GM12878 (cell line): Measurements from ENCODE around the gene CR1L. TPM values are rescaled to one million over a fixed set of nuclear protein-coding genes. Genes with fewer than 3 reads are reported as not detected.

Experiments used
- FOXK2 ChIP-seq: fragments of 450-650 bp; IDR thresholded peaks from 2 replicates; pipeline ENCODE4 v1.6.1; 2017; ENCODE audit warnings: mild to moderate bottlenecking, moderate library complexity
- KLF5 ChIP-seq: fragments of 450-650 bp; IDR thresholded peaks from 2 replicates; pipeline ENCODE4 v1.6.1; 2014; ENCODE audit warnings: mild to moderate bottlenecking; ENCODE audit not compliant: partially characterized antibody
- NR2C1 ChIP-seq: fragments of 450-650 bp; IDR thresholded peaks from 2 replicates; pipeline ENCODE4 v1.6.1; 2017; ENCODE audit warnings: antibody characterized with exemption, mild to moderate bottlenecking, moderate library complexity
- REST ChIP-seq: IDR thresholded peaks from 2 replicates; pipeline ENCODE4 v1.6.1; 2012; ENCODE audit warnings: mild to moderate bottlenecking, low read depth, low read length
- STAT1 ChIP-seq: fragments of 450-650 bp; conservative IDR thresholded peaks from 2 replicates; pipeline ENCODE4 v1.6.1; 2014; ENCODE audit warnings: antibody characterized with exemption, mild to moderate bottlenecking
- TBL1XR1 ChIP-seq: IDR thresholded peaks from 2 replicates; pipeline ENCODE4 v1.6.1; 2012; ENCODE audit warnings: low read depth, low read length, improper control_type of control experiment
- TCF3 ChIP-seq: IDR thresholded peaks from 2 replicates; pipeline ENCODE4 v1.6.1; 2012; ENCODE audit warnings: low read depth, mild to moderate bottlenecking, low read length, borderline replicate concordance; ENCODE audit not compliant: insufficient read depth
- polyA plus RNA-seq, 11 experiments: library from polyadenylated mRNA; depleted of rRNA in 4 of 11; unstranded in 6 of 11; stranded (reverse) in 5 of 11; fragments of >200 nt; fragmentation: Nextera tagmentation in 4 of 11; fragmentation: Illumina TruSeq in 1 of 11; extraction: Ambion mirVana in 4 of 11; extraction: Trizol in 1 of 11; gene quantifications; 1 replicate in 1 of 11; 2 replicates in 10 of 11; pipeline versions ENCODE4 v1.2.1 to v1.2.3, GENCODE V29; 2011 to 2016; ENCODE audit warnings: inconsistent platforms in 2 of 11, missing spikeins in 2 of 11, low read depth in 1 of 11
- total RNA-seq, 4 experiments: library from RNA; depleted of rRNA in 3 of 4; stranded (reverse); fragments of >200 nt in 3 of 4; fragmentation: Illumina TruSeq in 1 of 4; extraction: Trizol in 1 of 4; gene quantifications; 2 replicates each; pipeline versions ENCODE4 v1.2.1 to v1.2.3, GENCODE V29; 2013 to 2021
- TF ChIP-seq, protein P1 (sequence below): IDR thresholded peaks from 2 replicates; pipeline ENCODE4 v1.6.1; 2012; ENCODE audit warnings: improper control_type of control experiment, low read depth, low read length; ENCODE audit not compliant: insufficient replicate concordance
- TF ChIP-seq, protein P2 (sequence below): fragments of 450-650 bp; IDR thresholded peaks from 2 replicates; pipeline ENCODE4 v1.6.1; 2014; ENCODE audit warnings: mild to moderate bottlenecking
- TF ChIP-seq, protein P3 (sequence below): fragments of 450-650 bp; IDR thresholded peaks from 2 replicates; pipeline ENCODE4 v1.6.1; 2017; ENCODE audit warnings: mild to moderate bottlenecking, moderate library complexity

The CR1L gene
- total and polyA plus RNA-seq, 10 of the 15 experiments (the other 5 are each of a cell fraction or from before 2014, with no cell fraction given) = 0.11 TPM; not detected in 9

DNA sequence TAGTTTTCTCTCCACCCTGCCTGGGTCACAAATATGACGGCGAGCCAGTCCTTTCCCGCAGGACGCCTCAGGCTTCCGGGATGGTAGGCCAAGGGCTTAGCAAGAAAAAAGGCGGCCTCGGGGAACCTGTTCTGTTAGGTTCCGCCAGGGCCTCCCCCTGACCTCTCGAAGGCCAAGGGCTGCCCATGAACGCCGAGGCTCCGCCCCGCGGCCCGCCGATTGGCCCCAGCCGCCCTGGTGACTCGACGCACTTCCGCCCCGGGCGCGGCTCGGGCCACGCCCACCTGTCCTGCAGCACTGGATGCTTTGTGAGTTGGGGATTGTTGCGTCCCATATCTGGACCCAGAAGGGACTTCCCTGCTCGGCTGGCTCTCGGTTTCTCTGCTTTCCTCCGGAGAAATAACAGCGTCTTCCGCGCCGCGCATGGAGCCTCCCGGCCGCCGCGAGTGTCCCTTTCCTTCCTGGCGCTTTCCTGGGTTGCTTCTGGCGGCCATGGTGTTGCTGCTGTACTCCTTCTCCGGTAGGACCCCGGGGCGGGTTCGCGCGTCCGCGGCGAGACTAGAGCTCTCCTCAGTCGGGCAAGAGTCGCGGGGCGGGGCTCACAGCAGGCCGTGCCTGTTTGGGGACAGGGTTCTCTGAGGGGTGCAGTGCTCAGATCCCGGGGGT lies 107.0 kb downstream of the CR1L start, which contains the start of gene CD46 (continued):
- TF ChIP-seq, protein P1, sequence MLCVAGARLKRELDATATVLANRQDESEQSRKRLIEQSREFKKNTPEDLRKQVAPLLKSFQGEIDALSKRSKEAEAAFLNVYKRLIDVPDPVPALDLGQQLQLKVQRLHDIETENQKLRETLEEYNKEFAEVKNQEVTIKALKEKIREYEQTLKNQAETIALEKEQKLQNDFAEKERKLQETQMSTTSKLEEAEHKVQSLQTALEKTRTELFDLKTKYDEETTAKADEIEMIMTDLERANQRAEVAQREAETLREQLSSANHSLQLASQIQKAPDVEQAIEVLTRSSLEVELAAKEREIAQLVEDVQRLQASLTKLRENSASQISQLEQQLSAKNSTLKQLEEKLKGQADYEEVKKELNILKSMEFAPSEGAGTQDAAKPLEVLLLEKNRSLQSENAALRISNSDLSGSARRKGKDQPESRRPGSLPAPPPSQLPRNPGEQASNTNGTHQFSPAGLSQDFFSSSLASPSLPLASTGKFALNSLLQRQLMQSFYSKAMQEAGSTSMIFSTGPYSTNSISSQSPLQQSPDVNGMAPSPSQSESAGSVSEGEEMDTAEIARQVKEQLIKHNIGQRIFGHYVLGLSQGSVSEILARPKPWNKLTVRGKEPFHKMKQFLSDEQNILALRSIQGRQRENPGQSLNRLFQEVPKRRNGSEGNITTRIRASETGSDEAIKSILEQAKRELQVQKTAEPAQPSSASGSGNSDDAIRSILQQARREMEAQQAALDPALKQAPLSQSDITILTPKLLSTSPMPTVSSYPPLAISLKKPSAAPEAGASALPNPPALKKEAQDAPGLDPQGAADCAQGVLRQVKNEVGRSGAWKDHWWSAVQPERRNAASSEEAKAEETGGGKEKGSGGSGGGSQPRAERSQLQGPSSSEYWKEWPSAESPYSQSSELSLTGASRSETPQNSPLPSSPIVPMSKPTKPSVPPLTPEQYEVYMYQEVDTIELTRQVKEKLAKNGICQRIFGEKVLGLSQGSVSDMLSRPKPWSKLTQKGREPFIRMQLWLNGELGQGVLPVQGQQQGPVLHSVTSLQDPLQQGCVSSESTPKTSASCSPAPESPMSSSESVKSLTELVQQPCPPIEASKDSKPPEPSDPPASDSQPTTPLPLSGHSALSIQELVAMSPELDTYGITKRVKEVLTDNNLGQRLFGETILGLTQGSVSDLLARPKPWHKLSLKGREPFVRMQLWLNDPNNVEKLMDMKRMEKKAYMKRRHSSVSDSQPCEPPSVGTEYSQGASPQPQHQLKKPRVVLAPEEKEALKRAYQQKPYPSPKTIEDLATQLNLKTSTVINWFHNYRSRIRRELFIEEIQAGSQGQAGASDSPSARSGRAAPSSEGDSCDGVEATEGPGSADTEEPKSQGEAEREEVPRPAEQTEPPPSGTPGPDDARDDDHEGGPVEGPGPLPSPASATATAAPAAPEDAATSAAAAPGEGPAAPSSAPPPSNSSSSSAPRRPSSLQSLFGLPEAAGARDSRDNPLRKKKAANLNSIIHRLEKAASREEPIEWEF = no peak
- TF ChIP-seq TBL1XR1 = no peak
- TF ChIP-seq FOXK2 = no peak
- TF ChIP-seq KLF5 = peak; percentile 64
- TF ChIP-seq REST = no peak
- TF ChIP-seq, protein P2, sequence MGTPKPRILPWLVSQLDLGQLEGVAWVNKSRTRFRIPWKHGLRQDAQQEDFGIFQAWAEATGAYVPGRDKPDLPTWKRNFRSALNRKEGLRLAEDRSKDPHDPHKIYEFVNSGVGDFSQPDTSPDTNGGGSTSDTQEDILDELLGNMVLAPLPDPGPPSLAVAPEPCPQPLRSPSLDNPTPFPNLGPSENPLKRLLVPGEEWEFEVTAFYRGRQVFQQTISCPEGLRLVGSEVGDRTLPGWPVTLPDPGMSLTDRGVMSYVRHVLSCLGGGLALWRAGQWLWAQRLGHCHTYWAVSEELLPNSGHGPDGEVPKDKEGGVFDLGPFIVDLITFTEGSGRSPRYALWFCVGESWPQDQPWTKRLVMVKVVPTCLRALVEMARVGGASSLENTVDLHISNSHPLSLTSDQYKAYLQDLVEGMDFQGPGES = peak; percentile 58; the same call in 1 of the 2 replicates
- TF ChIP-seq, protein P3, sequence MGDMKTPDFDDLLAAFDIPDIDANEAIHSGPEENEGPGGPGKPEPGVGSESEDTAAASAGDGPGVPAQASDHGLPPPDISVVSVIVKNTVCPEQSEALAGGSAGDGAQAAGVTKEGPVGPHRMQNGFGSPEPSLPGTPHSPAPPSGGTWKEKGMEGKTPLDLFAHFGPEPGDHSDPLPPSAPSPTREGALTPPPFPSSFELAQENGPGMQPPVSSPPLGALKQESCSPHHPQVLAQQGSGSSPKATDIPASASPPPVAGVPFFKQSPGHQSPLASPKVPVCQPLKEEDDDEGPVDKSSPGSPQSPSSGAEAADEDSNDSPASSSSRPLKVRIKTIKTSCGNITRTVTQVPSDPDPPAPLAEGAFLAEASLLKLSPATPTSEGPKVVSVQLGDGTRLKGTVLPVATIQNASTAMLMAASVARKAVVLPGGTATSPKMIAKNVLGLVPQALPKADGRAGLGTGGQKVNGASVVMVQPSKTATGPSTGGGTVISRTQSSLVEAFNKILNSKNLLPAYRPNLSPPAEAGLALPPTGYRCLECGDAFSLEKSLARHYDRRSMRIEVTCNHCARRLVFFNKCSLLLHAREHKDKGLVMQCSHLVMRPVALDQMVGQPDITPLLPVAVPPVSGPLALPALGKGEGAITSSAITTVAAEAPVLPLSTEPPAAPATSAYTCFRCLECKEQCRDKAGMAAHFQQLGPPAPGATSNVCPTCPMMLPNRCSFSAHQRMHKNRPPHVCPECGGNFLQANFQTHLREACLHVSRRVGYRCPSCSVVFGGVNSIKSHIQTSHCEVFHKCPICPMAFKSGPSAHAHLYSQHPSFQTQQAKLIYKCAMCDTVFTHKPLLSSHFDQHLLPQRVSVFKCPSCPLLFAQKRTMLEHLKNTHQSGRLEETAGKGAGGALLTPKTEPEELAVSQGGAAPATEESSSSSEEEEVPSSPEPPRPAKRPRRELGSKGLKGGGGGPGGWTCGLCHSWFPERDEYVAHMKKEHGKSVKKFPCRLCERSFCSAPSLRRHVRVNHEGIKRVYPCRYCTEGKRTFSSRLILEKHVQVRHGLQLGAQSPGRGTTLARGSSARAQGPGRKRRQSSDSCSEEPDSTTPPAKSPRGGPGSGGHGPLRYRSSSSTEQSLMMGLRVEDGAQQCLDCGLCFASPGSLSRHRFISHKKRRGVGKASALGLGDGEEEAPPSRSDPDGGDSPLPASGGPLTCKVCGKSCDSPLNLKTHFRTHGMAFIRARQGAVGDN = peak; percentile 87
- TF ChIP-seq NR2C1 = peak; percentile 81
- no peak for TF ChIP-seq STAT1
- peak; percentile 66; the same call in 1 of the 2 replicates for TF ChIP-seq TCF3
